Measurements from ENCODE around the gene MRPL11. TPM values are rescaled to one million over a fixed set of nuclear protein-coding genes. Genes with fewer than 3 reads are reported as not detected.

Gene MRPL11
- total RNA-seq, 1 experiment from 2014 or later = 105 TPM

GRCh38 chr11:66475349-66476172 lies 36.9 kb upstream of the MRPL11 start:
- Histone ChIP-seq H3K56ac (ENCODE audit: insufficient read length, low read depth, low read length) (no peak overlapping the region), H4K8ac (replicated peaks; ENCODE audit: insufficient read length, low read depth, low read length) (no peak overlapping the region), H4K5ac (ENCODE audit: insufficient read length, low read depth, low read length) (no peak overlapping the region), H3K23ac (ENCODE audit: insufficient read length, low read depth, low read length) (no peak overlapping the region), H3K79me2 (ENCODE audit: insufficient read depth, low read length) (no peaks in the 10 kb centered on the region), H3K14ac (ENCODE audit: insufficient read depth, low read length) (no peak overlapping the region), H4K91ac (ENCODE audit: insufficient read length, low read depth, low read length) (no peak overlapping the region), H2BK15ac (ENCODE audit: low read depth, low read length) (no peak overlapping the region), H3K79me1 (ENCODE audit: insufficient read depth, low read depth, low read length, poor library complexity, severe bottlenecking) (no peaks in the 10 kb centered on the region), H3K9ac (ENCODE audit: extremely low read depth, insufficient read length, low read length) (no peak overlapping the region), H2AK5ac (ENCODE audit: insufficient read length, low read length) (no peak overlapping the region), H3K23me2 (ENCODE audit: insufficient read length, low read depth, low read length, poor library complexity, severe bottlenecking) (peaks cover 9% of the 10 kb centered on the region), H3K4me2 (ENCODE audit: insufficient read depth, insufficient read length, low read length) (no peak overlapping the region), H2BK120ac (ENCODE audit: low read depth, low read length, poor library complexity, severe bottlenecking) (no peak overlapping the region), H3K4me1 (ENCODE audit: insufficient read depth, low read length) (no peaks in the 10 kb centered on the region), H4K20me1 (ENCODE audit: control insufficient read depth, insufficient read depth, insufficient read length) (no peaks in the 10 kb centered on the region), H2BK5ac (ENCODE audit: insufficient read length, low read length) (no peak overlapping the region), H3K27me3 (ENCODE audit: insufficient read depth, low read length) (no peaks in the 10 kb centered on the region), H3K4ac (ENCODE audit: low read depth, low read length) (no peak overlapping the region), H2BK12ac (ENCODE audit: insufficient read length, low read depth, low read length) (no peak overlapping the region), H3K9me3 (ENCODE audit: control insufficient read depth, low read depth, low read length) (no peaks in the 10 kb centered on the region), H2BK20ac (ENCODE audit: low read depth, low read length, poor library complexity, severe bottlenecking) (no peak overlapping the region), H3K27ac (ENCODE audit: insufficient read length, low read depth, low read length) (no peak overlapping the region), H3T11ph (ENCODE audit: low read length) (no peak overlapping the region), H3K18ac (ENCODE audit: insufficient read length, low read depth, low read length) (no peak overlapping the region), H2AFZ (ENCODE audit: low read length) (no peak overlapping the region)
- peaks cover 26 to 32% of the 10 kb centered on the region in 2 experiments for H3K4me1 Mint-ChIP-seq
- H3K27me3 Mint-ChIP-seq (ENCODE audit: low read depth) = no peaks in the 10 kb centered on the region
- no peak for DNase-seq
- WGBS (ENCODE audit: extremely low coverage, insufficient read length, low lambda C conversion rate) = no CpG with 5 or more reads among the region's 44 CpGs
- TF ChIP-seq CTCF (conservative IDR thresholded peaks at IDR 0.05) = no peak
- no peaks in the 10 kb centered on the region for H3K9me3 Mint-ChIP-seq
- H3K27ac Mint-ChIP-seq = no peak overlapping the region
- peaks cover 3 to 24% (median 23%) of the 10 kb centered on the region in 3 experiments; a peak in 5 of 7 replicates for H3K36me3 Mint-ChIP-seq (ENCODE audit: insufficient read depth in 1 of 3, low read depth in 3 of 3)
- no peak overlapping the region for H3K4me3 Mint-ChIP-seq
